ENCODE measurements around the gene XPR1.

XPR1 gene

GRCh38 chr1:180631766-180632325, at the start of gene XPR1:
TSS of gene XPR1 (plus strand) at chr1:180632022. CDS start at chr1:180632202, 180 bp downstream.
- DNase-seq (ENCODE audit: low read depth) = peak; percentile 97

GRCh38 chr1:180584869-180585268, 47.0 kb upstream of the XPR1 start:
- DNase-seq (ENCODE audit: low read depth) = no peak

- DNase-seq (ENCODE audit: low read depth) = no peak
Observed at GRCh38 chr1:180585994-180586359, 45.8 kb upstream of the XPR1 start.

- DNase-seq (ENCODE audit: low read depth) = no peak
Observed at GRCh38 chr1:180586671-180587155, 45.1 kb upstream of the XPR1 start.

GRCh38 chr1:180588121-180588520, 43.7 kb upstream of the XPR1 start:
- no peak for DNase-seq (ENCODE audit: low read depth)

GRCh38 chr1:180590889-180591288, 40.9 kb upstream of the XPR1 start:
- no peak for DNase-seq (ENCODE audit: low read depth)

- DNase-seq (ENCODE audit: low read depth) = no peak
Observed at GRCh38 chr1:180593382-180593781, 38.4 kb upstream of the XPR1 start.

- DNase-seq (ENCODE audit: low read depth) = no peak
Observed at GRCh38 chr1:180594723-180595122, 37.1 kb upstream of the XPR1 start.

GRCh38 chr1:180595966-180596365, 35.9 kb upstream of the XPR1 start:
- DNase-seq (ENCODE audit: low read depth) = no peak

GRCh38 chr1:180597520-180597919, 34.3 kb upstream of the XPR1 start:
- DNase-seq (ENCODE audit: low read depth) = no peak

- DNase-seq (ENCODE audit: low read depth) = no peak
Observed at GRCh38 chr1:180598333-180598974, 33.4 kb upstream of the XPR1 start.

- DNase-seq (ENCODE audit: low read depth) = no peak
Observed at GRCh38 chr1:180600343-180600742, 31.5 kb upstream of the XPR1 start.

GRCh38 chr1:180601512-180601911, 30.3 kb upstream of the XPR1 start:
- no peak for DNase-seq (ENCODE audit: low read depth)

- no peak for DNase-seq (ENCODE audit: low read depth)
Observed at GRCh38 chr1:180603223-180603849, 28.5 kb upstream of the XPR1 start.

- no peak for DNase-seq (ENCODE audit: low read depth)
Observed at GRCh38 chr1:180603850-180604226, 28.0 kb upstream of the XPR1 start.

GRCh38 chr1:180606155-180606554, 25.7 kb upstream of the XPR1 start:
- no peak for DNase-seq (ENCODE audit: low read depth)

GRCh38 chr1:180609643-180610555, 21.9 kb upstream of the XPR1 start:
- no peak for DNase-seq (ENCODE audit: low read depth)

GRCh38 chr1:180610556-180611015, 21.2 kb upstream of the XPR1 start:
- DNase-seq (ENCODE audit: low read depth) = no peak

- DNase-seq (ENCODE audit: low read depth) = no peak
Observed at GRCh38 chr1:180611016-180611930, 20.5 kb upstream of the XPR1 start.

- DNase-seq (ENCODE audit: low read depth) = no peak
Observed at GRCh38 chr1:180612632-180613031, 19.2 kb upstream of the XPR1 start.

- no peak for DNase-seq (ENCODE audit: low read depth)
Observed at GRCh38 chr1:180614730-180615129, 17.1 kb upstream of the XPR1 start.

Data from activated T-cell treated with anti-CD3 and anti-CD28 coated beads for 24 hours (primary cell).